KMS-11 (cell line): ENCODE results near the gene WDTC1.

Experiments
- H2AFZ ChIP-seq: fragments of 200-600 bp; sonication (generic); 2 replicates; pipeline ENCODE4 v1.6.1; 2016; ENCODE audit warnings: antibody characterized with exemption, mixed run types, low read depth
- H3K27ac ChIP-seq: fragments of 200-600 bp; sonication (generic); 2 replicates; pipeline ENCODE4 v1.6.1; 2016; ENCODE audit warnings: mild to moderate bottlenecking, mixed run types
- H3K27me3 ChIP-seq: fragments of 200-600 bp; sonication (generic); 2 replicates; pipeline ENCODE4 v1.6.1; 2017; ENCODE audit warnings: mild to moderate bottlenecking, low read depth, mixed run types, moderate library complexity; ENCODE audit not compliant: insufficient read depth
- H3K36me3 ChIP-seq: fragments of 200-600 bp; sonication (generic); 2 replicates; pipeline ENCODE4 v1.6.1; 2017; ENCODE audit warnings: mild to moderate bottlenecking, mixed run types; ENCODE audit not compliant: insufficient read depth
- H3K4me1 ChIP-seq: fragments of 200-600 bp; sonication (generic); 2 replicates; pipeline ENCODE4 v1.6.1; 2016; ENCODE audit warnings: mild to moderate bottlenecking, low read depth, mixed run types; ENCODE audit not compliant: poor library complexity, severe bottlenecking
- H3K4me2 ChIP-seq: fragments of 200-600 bp; sonication (generic); 2 replicates; pipeline ENCODE4 v1.7.0; 2016; ENCODE audit warnings: mild to moderate bottlenecking, mixed run types
- H3K4me3 ChIP-seq: fragments of 200-600 bp; sonication (generic); IDR thresholded peaks from 2 replicates; pipeline ENCODE4 v1.6.1; 2017; ENCODE audit warnings: low read depth, low read length, mixed read lengths; ENCODE audit not compliant: insufficient read depth
- H3K79me2 ChIP-seq: fragments of 200-600 bp; sonication (generic); 2 replicates; pipeline ENCODE4 v1.6.1; 2016; ENCODE audit warnings: low read depth, mixed run types; ENCODE audit not compliant: insufficient read depth
- H3K9ac ChIP-seq: fragments of 200-600 bp; sonication (generic); 2 replicates; pipeline ENCODE4 v1.6.1; 2016; ENCODE audit warnings: mild to moderate bottlenecking, mixed run types
- H4K20me1 ChIP-seq: fragments of 200-600 bp; sonication (generic); 2 replicates; pipeline ENCODE4 v1.6.1; 2016; ENCODE audit warnings: mild to moderate bottlenecking, mixed run types; ENCODE audit not compliant: insufficient read depth
- TF ChIP-seq, protein P1 (sequence below): fragments of 200-600 bp; sonication (generic); conservative IDR thresholded peaks from 2 replicates; pipeline ENCODE4 v1.6.1; 2017; ENCODE audit warnings: low read depth, mild to moderate bottlenecking, antibody characterized with exemption, low read length, moderate library complexity, mixed read lengths

Gene WDTC1

GRCh38 chr1:27292106-27292505 is 57.7 kb downstream of the WDTC1 start:
- no peak overlapping the region for H2AFZ ChIP-seq
- H3K4me3 ChIP-seq, result no peak overlapping the region
- no peak overlapping the region for H3K27ac ChIP-seq
- H3K79me2 ChIP-seq, result no peaks in the 10 kb centered on the region
- no peaks in the 10 kb centered on the region for H3K36me3 ChIP-seq
- no peaks in the 10 kb centered on the region for H4K20me1 ChIP-seq
- H3K27me3 ChIP-seq, result no peaks in the 10 kb centered on the region
- TF ChIP-seq, protein P1, sequence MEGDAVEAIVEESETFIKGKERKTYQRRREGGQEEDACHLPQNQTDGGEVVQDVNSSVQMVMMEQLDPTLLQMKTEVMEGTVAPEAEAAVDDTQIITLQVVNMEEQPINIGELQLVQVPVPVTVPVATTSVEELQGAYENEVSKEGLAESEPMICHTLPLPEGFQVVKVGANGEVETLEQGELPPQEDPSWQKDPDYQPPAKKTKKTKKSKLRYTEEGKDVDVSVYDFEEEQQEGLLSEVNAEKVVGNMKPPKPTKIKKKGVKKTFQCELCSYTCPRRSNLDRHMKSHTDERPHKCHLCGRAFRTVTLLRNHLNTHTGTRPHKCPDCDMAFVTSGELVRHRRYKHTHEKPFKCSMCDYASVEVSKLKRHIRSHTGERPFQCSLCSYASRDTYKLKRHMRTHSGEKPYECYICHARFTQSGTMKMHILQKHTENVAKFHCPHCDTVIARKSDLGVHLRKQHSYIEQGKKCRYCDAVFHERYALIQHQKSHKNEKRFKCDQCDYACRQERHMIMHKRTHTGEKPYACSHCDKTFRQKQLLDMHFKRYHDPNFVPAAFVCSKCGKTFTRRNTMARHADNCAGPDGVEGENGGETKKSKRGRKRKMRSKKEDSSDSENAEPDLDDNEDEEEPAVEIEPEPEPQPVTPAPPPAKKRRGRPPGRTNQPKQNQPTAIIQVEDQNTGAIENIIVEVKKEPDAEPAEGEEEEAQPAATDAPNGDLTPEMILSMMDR, result no peak
- H3K4me2 ChIP-seq, result no peak overlapping the region
- no peaks in the 10 kb centered on the region for H3K4me1 ChIP-seq
- H3K9ac ChIP-seq, result no peak overlapping the region

DNA sequence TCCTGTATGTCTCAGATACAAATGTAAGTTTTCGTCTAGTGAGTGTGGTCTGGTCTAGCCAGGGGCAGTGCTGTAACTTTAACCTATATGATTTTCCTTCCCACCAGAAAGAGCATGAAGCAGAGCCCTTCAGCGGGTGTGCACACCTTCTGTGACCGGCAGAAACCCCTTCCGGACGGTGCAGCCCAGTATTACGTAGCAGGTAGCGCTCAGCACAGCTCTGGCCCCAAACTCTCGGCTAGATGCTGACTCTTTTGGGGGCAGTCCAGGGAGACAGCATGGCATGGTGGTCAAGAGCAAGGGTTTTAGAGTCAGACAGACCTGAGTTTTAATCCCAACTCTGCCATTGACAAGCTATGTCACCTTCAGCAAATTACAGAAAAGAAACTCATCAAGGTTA is 59.5 kb downstream of the WDTC1 start:
- Histone ChIP-seq H3K4me3 (no peak overlapping the region), H3K27ac (no peak overlapping the region), H3K27me3 (no peaks in the 10 kb centered on the region), H3K4me1 (no peaks in the 10 kb centered on the region), H2AFZ (no peak overlapping the region), H3K9ac (no peak overlapping the region), H3K79me2 (no peaks in the 10 kb centered on the region), H3K4me2 (no peak overlapping the region), H4K20me1 (no peaks in the 10 kb centered on the region), H3K36me3 (no peaks in the 10 kb centered on the region)
- TF ChIP-seq, protein P1, result no peak

- TF ChIP-seq, protein P1, result peak; percentile 79
- Histone ChIP-seq H3K27ac (no peak overlapping the region), H3K27me3 (no peaks in the 10 kb centered on the region), H3K79me2 (no peaks in the 10 kb centered on the region), H2AFZ (no peak overlapping the region), H3K36me3 (no peaks in the 10 kb centered on the region), H3K4me3 (no peak overlapping the region), H3K4me1 (no peaks in the 10 kb centered on the region), H4K20me1 (no peaks in the 10 kb centered on the region), H3K4me2 (no peak overlapping the region), H3K9ac (no peak overlapping the region)
These were observed 62.4 kb downstream of the WDTC1 start for GRCh38 chr1:27296773-27297291.

GRCh38 chr1:27297903-27298302 is 63.5 kb downstream of the WDTC1 start:
- Histone ChIP-seq H3K36me3 (no peaks in the 10 kb centered on the region), H3K9ac (no peak overlapping the region), H4K20me1 (no peaks in the 10 kb centered on the region), H3K27ac (no peak overlapping the region), H3K4me3 (no peak overlapping the region), H3K4me2 (no peak overlapping the region), H3K4me1 (no peaks in the 10 kb centered on the region), H2AFZ (no peak overlapping the region), H3K27me3 (no peaks in the 10 kb centered on the region), H3K79me2 (no peaks in the 10 kb centered on the region)
- TF ChIP-seq, protein P1, result no peak
